Ishikawa (cell line): Measurements from ENCODE around the gene SPPL2C.

Source experiments
- CEBPB ChIP-seq: IDR thresholded peaks from 2 replicates; pipeline ENCODE4 v1.6.1; 2012
- CREB1 ChIP-seq: IDR thresholded peaks from 2 replicates; pipeline ENCODE4 v1.6.1; 2012; ENCODE audit warnings: low read depth
- EGR1 ChIP-seq: IDR thresholded peaks from 2 replicates; pipeline ENCODE4 v1.6.1; 2012
- EP300 ChIP-seq: IDR thresholded peaks from 2 replicates; pipeline ENCODE4 v1.6.1; 2012; ENCODE audit warnings: borderline replicate concordance
- FOXM1 ChIP-seq: IDR thresholded peaks from 2 replicates; pipeline ENCODE4 v1.6.1; 2012; ENCODE audit warnings: low read depth, borderline replicate concordance
- MAX ChIP-seq: IDR thresholded peaks from 2 replicates; pipeline ENCODE4 v1.6.1; 2012
- NFIC ChIP-seq: IDR thresholded peaks from 2 replicates; pipeline ENCODE4 v1.6.1; 2012
- RAD21 ChIP-seq: IDR thresholded peaks from 2 replicates; pipeline ENCODE4 v1.6.1; 2012; ENCODE audit warnings: low read depth
- REST ChIP-seq: IDR thresholded peaks from 2 replicates; pipeline ENCODE4 v1.6.1; 2012; ENCODE audit warnings: low read depth, mild to moderate bottlenecking
- TAF1 ChIP-seq: IDR thresholded peaks from 2 replicates; pipeline ENCODE4 v1.6.1; 2012; ENCODE audit warnings: low read depth, mild to moderate bottlenecking
- TCF12 ChIP-seq: IDR thresholded peaks from 2 replicates; pipeline ENCODE4 v1.6.1; 2012; ENCODE audit warnings: low read depth
- TEAD4 ChIP-seq: IDR thresholded peaks from 2 replicates; pipeline ENCODE4 v1.6.1; 2012
- YY1 ChIP-seq: IDR thresholded peaks from 2 replicates; pipeline ENCODE4 v1.6.1; 2012; ENCODE audit warnings: low read depth
- ZBTB7A ChIP-seq: IDR thresholded peaks from 2 replicates; pipeline ENCODE4 v1.6.1; 2012; ENCODE audit warnings: low read depth
- TF ChIP-seq, protein P1 (sequence below): IDR thresholded peaks from 2 replicates; pipeline ENCODE4 v1.6.1; 2012

Gene SPPL2C

GRCh38 chr17:45837603-45838002 lies 7.1 kb upstream of the SPPL2C start:
- no peak for TF ChIP-seq RAD21

DNA sequence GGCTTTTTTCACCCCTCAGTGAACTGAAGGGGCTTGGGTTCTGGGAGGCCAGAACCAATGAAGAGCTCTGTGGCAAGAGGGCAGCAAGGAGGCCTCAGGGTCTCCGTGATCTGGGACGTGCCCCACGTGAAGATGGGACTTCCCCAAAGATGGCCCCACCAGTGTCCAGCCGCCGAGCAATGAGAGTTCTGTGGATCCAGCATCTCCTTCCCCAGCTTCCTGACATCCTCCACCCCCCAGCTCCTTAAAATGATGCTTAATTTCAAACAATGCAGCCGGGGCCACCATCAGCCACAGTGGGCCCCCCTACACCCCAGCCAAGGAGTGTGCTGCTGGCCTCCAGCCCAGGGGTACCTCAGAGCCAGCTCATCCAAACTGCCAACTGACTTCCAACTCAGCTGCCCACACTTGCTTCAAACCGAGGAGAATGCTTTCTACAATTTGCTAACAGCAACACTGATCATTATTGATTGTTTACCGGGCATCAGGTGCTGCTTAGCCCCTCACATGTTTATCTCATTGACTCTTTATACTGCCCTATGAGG lies 5.9 kb upstream of the SPPL2C start:
- no peak for TF ChIP-seq FOXM1
- TF ChIP-seq ZBTB7A = no peak
- no peak for TF ChIP-seq EP300
- TF ChIP-seq, protein P1, sequence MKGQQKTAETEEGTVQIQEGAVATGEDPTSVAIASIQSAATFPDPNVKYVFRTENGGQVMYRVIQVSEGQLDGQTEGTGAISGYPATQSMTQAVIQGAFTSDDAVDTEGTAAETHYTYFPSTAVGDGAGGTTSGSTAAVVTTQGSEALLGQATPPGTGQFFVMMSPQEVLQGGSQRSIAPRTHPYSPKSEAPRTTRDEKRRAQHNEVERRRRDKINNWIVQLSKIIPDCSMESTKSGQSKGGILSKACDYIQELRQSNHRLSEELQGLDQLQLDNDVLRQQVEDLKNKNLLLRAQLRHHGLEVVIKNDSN = no peak
- TF ChIP-seq CREB1 = no peak

- TF ChIP-seq TEAD4 (no peak), ZBTB7A (no peak), CREB1 (no peak), FOXM1 (no peak), TAF1 (no peak), CEBPB (no peak), REST (no peak), MAX (no peak), NFIC (no peak), TCF12 (no peak), YY1 (no peak), EP300 (no peak), EGR1 (no peak), RAD21 (no peak)
- TF ChIP-seq, protein P1 = no peak
Observed at GRCh38 chr17:45839442-45839841, 5.2 kb upstream of the SPPL2C start.

DNA sequence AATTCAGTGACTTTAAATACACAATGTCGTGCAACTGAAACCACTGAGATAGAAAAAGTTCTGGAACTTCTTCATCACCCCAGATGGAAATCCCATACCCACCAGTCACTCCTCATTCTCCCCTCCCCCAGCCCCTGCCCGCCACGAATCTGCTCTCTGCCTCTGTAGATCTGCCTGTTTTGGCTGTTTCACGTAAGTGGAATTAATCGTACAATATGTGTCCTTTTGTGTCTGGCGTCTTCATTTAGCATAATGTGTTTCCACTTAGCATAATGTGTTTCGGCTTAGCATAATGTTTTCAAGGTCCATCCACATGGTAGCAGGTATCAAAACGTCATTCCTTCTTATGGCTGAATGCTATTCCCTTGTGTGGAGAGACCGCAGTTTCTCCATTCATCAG lies 3.5 kb upstream of the SPPL2C start:
- TF ChIP-seq FOXM1 = no peak
- no peak for TF ChIP-seq ZBTB7A
- TF ChIP-seq EGR1 = no peak
- TF ChIP-seq CREB1 = no peak
- TF ChIP-seq, protein P1 = no peak

DNA sequence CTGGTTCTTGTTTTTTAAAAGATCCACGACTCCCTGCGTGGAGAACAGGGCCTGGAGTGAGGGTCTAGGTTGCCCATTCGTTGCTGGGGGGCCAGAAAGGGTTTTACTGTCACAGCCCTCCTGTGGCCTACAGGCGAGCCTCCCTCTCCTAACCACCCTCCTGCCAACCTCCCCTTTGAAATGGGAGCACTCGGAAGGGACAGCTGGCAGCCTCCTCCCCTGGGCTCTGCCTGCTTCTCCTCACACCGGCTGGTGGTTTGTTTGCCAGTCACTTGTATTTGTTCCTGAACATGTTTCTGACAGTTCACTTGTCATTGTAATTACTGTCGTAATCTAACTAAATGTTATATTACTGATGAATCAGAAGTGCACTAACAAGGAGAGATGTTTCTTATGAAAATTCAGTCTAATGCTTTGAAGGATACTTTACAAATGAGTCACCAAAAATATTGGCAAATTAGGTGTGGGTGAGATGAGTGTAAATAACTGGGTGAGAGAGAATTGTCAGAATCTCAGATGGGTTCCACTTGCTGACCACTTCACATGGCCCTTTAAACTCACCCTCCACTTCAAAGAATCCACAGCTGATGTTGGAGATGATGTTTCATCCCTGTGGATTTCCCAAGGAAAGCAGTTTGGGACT lies 2.7 kb upstream of the SPPL2C start:
- TF ChIP-seq YY1 (no peak), CREB1 (no peak), EP300 (no peak), TAF1 (no peak), CEBPB (no peak), MAX (no peak), RAD21 (no peak), EGR1 (no peak)

GRCh38 chr17:45843722-45844121 lies 959 bp upstream of the SPPL2C start:
- TF ChIP-seq, protein P1 = no peak
- no peak for TF ChIP-seq CEBPB
- TF ChIP-seq EGR1 = no peak
- TF ChIP-seq EP300 = no peak
- no peak for TF ChIP-seq FOXM1
- no peak for TF ChIP-seq CREB1
- TF ChIP-seq ZBTB7A = no peak
- no peak for TF ChIP-seq MAX
- no peak for TF ChIP-seq TAF1
- TF ChIP-seq YY1 = no peak
- no peak for TF ChIP-seq REST
- TF ChIP-seq TEAD4 = no peak
- no peak for TF ChIP-seq NFIC
- TF ChIP-seq TCF12 = no peak
- no peak for TF ChIP-seq RAD21
